Measurements from ENCODE around the gene MCM9.

DNA sequence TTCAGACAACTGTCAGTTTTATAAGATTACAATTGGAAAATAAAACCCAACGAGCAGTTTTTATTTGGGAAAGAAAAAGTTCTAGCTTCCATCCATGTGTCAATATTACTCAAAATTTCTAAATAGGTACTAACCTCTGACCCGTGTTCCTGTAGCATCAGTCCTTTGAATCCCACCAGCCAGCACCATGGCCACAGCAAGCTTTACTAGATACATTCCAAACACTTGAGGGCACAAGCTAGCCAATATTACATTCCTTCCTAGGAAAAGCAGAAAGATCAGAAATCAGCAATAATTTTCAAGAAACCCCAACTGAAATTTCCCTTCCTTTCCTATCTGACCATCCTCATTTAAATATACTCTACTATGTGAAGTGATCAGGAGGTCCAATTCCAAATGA, 21.8 kb downstream of the MCM9 start:
- TF ChIP-seq ZNF274 (IDR thresholded peaks at IDR 0.05; ENCODE audit: low read depth, low read length) (no peak), YY1 (IDR thresholded peaks at IDR 0.05; ENCODE audit: insufficient read depth, insufficient read length) (no peak)
